SHP77 treated with DMSO at 0.1 percent for 48 hours (cell line): ENCODE measurements around the gene COPZ2.
"Not testable (repeated sequence)": the region's sequence is repeated elsewhere in the genome, so short reads cannot be mapped to it uniquely, and the experiment has no call there.

Experiments
- DNase-seq: peaks from one replicate; lab custom pipeline; 2025; lab: John Stamatoyannopoulos, UW

The COPZ2 gene

GRCh38 chr17:48037036-48037837, at the start of gene COPZ2:
COPZ2 (minus strand) TSS chr17:48037797; CDS start chr17:48037777, 20 bp downstream.
- DNase-seq = no peak

- DNase-seq = no peak
Observed at GRCh38 chr17:48084932-48085331, 47.3 kb upstream of the COPZ2 start.

- DNase-seq = no peak
Observed at GRCh38 chr17:48081858-48082257, 44.3 kb upstream of the COPZ2 start.

DNA sequence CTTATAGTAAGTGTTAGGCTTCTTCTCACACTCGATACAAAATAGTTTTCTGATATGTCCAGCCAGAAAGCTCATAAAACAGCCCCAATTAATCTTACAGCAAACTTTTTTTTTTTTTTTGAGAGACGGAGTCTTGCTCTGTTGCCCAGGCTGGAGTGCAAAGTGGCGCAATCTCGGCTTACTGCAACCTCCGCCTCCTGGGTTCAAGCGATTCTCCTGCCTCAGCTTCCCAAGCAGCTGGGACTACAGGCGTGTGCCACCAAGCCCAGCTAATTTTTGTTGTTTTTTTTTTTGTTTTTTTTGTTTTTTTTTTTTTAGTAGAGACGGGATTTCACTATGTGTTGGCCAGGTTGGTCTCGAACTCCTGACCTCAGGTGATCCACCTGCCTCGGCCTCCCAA, 39.6 kb upstream of the COPZ2 start:
- DNase-seq = not testable (repeated sequence)

- peak; percentile 25 for DNase-seq
Observed at GRCh38 chr17:48074322-48075081, 36.9 kb upstream of the COPZ2 start.

DNA sequence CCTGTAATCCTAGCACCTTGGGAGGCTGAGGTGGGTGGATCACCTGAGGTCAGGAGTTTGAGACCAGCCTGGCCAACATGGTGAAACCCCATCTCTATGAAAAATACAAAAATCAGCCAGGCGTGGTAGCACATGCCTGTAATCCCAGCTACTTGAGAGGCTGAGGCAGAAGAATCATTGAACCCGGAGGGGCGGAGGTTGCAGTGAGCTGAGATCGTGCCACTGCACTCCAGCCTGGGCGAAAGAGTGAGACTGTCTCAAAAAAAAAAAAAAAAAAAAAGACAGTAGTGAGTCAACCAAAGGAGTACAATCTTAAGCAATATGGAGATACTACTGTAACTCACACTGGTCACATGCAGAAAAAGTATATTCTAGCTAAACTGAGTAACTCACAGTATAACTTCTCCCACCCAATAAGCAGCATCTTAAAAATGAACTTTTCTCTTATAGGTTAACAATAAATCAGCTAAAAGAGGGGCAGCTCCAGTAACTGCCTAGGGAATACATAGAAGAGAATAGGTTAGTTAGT, 36.0 kb upstream of the COPZ2 start:
- DNase-seq = not testable (repeated sequence)

DNA sequence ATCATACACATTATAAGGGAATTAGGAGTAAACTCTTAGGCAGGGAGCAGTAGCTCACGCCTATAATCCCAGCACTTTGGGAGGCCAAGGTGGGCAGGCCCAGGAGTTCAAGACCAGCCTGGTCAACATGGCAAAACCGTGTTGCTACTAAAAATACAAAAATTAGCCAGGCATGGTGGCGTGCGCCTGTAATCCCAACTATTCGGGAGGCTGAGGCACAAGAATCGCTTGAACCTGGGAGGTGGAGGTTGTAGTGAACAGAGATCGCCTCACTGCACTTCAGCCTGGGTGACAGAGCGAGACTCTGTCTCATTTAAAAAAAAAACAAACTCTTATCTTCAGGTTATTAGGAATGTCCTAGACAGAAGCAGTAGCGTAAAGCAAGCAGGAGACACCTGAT, 35.2 kb upstream of the COPZ2 start:
- not testable (repeated sequence) for DNase-seq

GRCh38 chr17:48071654-48072053, 34.1 kb upstream of the COPZ2 start:
- no peak for DNase-seq

GRCh38 chr17:48070195-48070594, 32.6 kb upstream of the COPZ2 start:
- no peak for DNase-seq

GRCh38 chr17:48068491-48068961, 30.9 kb upstream of the COPZ2 start:
- DNase-seq = no peak

GRCh38 chr17:48067808-48068207, 30.2 kb upstream of the COPZ2 start:
- not testable (repeated sequence) for DNase-seq

DNA sequence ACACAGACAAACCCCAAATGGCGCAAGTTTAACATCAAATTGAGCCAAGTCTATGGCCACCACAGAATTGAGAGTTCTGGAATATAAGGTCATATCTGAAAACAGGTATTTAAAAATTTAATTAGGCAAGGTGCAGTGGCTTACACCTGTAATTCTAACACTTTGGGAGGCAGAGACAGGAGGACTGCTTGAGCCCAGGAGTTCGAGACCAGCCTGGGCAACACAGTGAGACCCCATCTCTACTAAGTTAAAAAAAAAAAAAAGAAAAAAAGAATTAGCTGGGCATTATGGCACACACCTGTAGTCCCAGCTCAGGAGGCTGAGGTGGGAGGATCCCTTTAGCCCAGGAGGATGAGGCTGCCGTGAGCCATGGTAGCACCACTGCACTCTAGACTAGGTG, 29.6 kb upstream of the COPZ2 start:
- DNase-seq = no peak

- no peak for DNase-seq
Observed at GRCh38 chr17:48066656-48067055, 29.1 kb upstream of the COPZ2 start.

- DNase-seq = no peak
Observed at GRCh38 chr17:48066192-48066591, 28.6 kb upstream of the COPZ2 start.

- no peak for DNase-seq
Observed at GRCh38 chr17:48064638-48065037, 27.0 kb upstream of the COPZ2 start.

DNA sequence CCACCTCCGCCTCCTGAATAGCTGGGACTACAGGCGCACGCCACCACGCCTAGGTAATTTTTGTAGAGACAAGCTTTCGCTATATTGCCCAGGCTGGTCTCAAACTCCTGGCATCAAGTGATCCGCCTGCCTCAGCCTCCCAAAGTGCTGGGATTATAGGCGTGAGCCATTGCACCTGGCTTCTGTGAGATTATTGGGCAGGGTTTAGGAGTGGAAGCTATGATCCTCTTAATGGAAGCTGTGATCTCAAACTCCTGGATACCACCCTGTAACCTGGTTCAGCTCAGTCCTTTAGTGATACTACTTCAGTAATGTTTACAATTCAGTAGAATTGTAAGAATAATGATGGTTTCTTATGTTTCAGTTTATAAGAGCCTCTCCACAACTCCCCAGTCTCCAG, 24.7 kb upstream of the COPZ2 start:
- no peak for DNase-seq

DNA sequence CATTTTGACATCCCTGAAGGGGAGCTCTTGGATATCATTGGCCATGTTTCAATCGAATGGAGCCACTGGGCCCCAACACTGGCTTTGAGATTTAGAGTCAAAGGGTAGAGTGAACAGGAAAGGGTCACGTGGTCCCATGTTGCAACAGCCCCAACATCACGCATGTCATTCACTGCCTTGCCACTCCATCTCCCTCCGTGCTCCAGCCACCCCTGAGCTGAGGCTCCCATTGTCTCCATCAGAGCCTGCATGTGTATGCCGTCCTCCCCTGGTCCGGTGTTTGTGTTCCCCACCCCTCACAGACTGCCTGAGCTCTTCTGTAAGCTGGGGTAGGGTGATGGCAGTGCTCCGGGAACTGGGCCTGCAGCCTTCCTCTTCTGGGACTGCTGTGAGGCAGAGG, 22.7 kb upstream of the COPZ2 start:
- no peak for DNase-seq

DNA sequence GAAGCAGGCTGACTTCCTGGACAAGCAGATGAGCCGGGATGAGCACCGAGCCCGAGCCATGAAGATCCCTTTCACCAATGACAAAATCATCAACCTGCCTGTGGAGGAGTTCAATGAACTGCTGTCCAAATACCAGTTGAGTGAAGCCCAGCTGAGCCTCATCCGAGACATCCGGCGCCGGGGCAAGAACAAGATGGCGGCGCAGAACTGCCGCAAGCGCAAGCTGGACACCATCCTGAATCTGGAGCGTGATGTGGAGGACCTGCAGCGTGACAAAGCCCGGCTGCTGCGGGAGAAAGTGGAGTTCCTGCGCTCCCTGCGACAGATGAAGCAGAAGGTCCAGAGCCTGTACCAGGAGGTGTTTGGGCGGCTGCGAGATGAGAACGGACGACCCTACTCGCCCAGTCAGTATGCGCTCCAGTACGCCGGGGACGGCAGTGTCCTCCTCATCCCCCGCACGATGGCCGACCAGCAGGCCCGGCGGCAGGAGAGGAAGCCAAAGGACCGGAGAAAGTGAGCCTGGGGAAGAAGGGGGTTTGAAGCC, 21.6 kb upstream of the COPZ2 start:
- no peak for DNase-seq

- DNase-seq = no peak
Observed at GRCh38 chr17:48058393-48059124, 21.0 kb upstream of the COPZ2 start.

DNA sequence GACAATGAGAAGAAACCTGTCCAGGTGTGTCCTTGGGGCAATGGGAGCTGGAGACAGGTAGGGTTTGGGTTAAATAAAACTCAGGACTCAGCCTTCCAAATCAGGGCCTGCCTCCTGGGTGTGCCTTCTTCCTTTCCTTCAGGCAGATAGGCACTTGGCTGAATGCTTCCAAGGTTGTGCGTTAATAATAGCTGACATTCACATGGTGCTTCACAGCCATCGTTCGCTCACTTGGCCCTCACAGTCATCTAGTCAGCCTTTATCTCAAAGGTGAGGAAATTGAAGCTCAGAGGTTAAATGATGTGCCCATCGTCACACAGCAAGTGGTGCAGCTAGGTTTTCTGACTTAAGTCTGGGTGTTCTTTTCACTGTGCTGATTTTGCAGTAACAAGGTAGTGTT, 20.0 kb upstream of the COPZ2 start:
- DNase-seq = no peak

DNA sequence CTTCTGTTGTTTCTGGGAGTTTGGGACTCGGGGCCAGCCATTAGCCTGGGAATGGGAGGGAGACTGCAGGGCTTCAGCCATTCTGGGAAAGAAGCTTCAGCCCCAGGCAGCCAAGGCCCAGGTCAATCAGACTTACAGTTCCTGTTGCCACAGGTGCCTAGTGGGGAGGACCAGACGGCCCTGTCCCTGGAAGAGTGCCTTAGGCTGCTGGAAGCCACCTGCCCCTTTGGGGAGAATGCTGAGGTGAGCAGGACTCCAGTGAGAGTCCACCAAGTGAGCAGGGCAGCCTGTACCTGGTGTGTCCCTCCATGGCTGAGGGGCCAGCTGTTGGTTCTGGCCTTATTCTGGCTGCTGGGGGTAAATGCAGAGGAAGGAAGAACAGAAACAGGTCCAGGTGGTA, 19.3 kb upstream of the COPZ2 start:
- no peak for DNase-seq

GRCh38 chr17:48056246-48056745, 18.7 kb upstream of the COPZ2 start:
- no peak for DNase-seq
